HG02571 (cell line): ENCODE data around the gene SUPT3H.

Experiments
- ATAC-seq: cut with Tn5 transposase; IDR thresholded peaks from one replicate; pipeline ENCODE4 v1.9.1; 2021; ENCODE audit warnings: mild to moderate bottlenecking, moderate library complexity; ENCODE audit not compliant: unreplicated experiment

The SUPT3H gene

DNA sequence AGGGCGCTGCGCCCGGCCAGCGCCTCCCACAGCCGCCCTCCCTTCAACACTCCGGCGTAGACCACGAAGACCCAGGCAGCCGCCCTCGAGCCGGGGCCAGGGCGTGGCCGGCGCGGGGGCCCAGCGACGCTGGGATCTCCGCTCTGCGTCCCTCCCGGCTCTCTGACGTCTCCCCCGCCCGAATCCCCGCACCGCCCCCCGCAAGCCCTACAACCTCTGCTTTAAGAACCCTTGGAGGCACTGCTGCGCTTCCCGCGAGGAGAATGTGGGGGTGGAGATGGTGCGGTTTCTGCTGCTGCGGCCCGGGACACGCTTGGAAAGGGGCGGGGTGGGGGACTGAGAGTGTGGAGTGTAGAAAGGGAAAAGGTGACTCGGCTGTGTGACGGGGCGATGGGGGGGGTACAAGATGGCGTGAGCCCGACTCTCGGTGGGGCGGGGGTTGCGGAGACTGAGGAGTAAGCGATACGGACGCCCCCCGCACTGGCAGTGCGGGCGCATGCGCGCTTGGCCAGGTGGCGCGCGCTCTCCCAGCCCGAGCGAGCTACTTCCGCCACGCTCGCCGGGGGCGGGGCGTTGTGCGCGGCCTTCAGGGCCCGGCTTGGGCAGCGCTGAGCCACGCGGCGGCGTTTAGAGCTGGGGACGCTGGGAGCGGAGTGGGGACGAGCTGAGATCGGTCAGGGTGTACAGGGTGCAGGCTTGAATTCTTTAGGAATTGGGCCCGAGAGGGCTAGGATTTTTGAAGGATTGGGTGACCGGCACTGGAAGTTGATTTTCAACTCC lies at the start of gene SUPT3H:
TSS of gene SUPT3H (minus strand) at position 381 of the 780 bp plus-strand sequence.
- peak; percentile 91 for ATAC-seq

DNA sequence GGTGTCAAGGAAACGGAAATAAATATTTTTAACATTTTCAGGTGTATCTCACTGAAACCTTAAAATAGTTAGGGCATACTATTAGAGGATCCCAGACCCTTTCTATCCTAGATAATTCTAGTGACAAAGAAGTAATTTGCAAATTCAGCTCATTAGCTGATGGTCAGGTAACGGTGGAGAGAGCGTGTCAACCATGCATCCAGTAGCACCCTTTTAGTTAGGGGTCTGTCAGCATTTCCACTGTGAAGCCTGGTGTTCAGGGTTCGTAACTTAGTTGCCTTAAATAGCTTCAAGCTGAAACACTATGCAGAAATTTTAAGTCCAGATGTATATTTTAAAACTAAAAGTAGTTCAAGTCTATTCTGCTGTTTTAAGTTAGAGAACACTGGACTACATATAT lies 48.5 kb upstream of the SUPT3H start:
- ATAC-seq, result no peak

DNA sequence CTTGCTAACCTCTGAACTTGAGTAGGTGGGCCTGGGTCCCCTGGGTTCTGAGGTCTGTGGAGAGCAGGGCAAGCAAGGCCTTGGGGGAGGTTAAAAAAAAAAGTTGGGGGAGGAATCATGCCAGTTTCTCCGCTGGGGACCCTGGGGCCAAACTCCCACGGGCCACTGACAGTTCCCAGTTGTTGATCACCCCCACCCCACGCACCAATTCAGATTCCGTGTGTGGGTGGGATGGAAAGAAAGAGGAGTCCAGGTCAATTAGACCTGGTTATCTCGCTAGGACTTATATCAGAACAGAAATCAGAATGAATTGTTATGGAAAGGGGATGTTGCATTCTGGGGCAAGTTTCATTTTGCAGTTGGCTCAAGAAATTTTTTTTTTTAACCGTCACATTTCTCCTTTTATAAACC lies 46.7 kb upstream of the SUPT3H start:
- ATAC-seq, result no peak

DNA sequence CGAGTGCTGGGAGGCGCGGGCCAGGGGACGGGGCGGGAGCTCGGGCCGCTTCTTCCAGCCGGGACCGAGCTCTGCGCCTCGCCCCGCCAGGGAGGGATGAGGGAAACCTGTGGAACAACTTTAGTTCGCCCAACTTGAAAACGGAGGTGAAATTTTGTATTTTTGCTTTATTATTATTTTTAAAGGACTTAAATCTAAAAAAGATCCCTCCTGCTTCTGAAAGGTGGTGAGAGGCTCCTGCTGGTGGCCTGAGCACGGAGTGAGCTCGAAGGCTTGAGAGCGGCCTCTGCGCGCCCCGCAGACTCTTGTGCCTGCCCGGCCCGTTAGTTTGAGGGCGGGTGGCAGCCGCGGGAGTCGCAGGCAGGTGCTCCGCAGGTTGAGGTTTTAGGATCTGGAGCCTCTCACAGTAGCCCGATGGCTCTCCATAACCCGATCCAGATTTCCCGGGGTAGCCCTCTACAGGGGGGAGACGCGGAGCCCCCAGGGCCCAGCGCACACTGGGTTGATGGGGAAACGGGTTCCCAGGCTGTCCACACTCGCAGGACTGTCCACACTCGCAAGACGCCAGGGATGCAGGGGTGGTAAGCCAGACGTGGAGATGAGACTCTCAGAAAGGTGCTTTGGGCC lies 46.2 kb upstream of the SUPT3H start:
- no peak for ATAC-seq

DNA sequence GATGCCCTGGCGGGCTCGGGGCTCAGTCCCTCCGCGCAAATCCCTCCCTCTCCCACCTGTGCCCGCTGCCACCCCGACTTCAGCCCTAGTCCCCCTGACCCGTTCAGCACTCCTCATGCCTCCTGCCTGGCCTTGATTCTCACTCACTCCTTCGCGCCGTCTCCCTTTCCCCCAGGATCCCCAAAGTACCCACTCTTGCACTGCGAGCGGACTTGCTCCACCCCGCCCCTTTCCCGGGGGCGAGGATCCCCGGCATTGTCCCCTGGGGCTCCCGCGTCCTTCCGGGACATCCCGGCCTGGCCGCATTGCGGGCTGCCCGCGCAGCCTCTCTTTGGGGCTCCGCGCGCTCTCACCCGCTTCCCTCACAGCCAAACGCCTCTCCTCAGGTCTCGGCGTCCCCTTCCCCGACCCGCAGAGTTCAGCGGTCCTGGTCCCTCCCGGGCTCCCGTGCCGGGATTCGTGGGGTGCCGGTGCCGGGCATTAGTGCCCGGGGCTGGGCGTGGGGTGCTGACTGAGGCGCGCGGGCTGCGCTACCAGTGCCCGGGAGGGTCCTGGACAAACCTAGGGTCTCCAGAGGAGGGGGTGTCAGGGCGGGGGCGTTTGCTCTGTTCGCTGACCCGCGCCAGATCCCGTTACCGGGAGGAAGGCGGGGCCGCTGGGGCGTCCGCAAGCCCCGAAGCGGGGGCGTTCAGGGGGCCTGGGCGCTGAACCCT lies 45.5 kb upstream of the SUPT3H start:
- no peak for ATAC-seq

DNA sequence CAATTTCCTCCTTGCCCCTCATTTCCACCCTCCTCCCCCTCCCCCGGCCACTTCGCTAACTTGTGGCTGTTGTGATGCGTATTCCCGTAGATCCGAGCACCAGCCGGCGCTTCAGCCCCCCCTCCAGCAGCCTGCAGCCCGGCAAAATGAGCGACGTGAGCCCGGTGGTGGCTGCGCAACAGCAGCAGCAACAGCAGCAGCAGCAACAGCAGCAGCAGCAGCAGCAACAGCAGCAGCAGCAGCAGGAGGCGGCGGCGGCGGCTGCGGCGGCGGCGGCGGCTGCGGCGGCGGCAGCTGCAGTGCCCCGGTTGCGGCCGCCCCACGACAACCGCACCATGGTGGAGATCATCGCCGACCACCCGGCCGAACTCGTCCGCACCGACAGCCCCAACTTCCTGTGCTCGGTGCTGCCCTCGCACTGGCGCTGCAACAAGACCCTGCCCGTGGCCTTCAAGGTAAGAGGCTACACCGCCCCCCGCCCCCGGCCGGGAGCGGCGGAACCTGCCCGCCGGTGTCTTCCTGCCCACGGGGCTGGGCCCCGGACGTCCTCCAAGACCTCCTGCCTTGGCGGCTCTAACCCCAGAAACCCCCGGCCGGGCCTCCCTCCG lies 44.9 kb upstream of the SUPT3H start:
- no peak for ATAC-seq

DNA sequence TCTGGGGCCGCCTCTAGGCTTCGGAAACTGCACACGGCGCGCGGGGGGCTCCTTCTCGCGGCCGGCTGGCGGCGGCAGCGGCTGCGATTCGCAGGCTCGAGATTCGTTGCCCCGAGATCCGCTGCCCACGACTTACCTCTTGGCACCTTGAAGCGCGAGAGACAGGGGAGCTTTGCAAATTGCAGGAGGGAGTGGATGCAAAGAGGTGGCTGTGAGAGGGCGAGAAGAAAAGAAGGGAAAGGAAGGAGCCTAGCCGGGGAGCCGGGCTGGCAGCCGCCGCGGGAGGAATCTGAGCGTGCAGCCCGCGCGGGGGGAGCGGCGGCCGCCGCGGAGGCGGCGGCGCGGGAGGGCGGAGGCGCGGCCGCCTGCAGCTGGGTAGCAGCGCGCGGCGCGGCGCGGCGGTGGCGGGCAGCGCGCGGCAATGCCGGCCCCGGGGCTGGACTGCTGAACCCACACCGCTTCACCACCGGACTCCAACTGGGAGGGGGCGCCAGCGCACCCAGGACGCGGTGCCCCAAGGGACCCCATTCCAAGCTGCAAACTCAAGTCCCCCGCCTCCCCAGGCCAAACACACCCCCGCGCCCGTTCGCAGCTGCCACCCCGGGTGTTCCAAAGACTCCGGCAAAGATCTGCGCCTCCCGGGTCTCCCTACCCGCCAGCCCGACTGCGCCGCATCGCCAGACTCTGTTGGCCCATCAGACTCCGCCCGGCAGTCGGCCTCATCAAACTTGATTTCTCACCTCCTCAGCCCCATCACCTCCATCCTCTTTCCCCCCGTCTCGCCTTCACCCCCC lies 44.2 kb upstream of the SUPT3H start:
- no peak for ATAC-seq

DNA sequence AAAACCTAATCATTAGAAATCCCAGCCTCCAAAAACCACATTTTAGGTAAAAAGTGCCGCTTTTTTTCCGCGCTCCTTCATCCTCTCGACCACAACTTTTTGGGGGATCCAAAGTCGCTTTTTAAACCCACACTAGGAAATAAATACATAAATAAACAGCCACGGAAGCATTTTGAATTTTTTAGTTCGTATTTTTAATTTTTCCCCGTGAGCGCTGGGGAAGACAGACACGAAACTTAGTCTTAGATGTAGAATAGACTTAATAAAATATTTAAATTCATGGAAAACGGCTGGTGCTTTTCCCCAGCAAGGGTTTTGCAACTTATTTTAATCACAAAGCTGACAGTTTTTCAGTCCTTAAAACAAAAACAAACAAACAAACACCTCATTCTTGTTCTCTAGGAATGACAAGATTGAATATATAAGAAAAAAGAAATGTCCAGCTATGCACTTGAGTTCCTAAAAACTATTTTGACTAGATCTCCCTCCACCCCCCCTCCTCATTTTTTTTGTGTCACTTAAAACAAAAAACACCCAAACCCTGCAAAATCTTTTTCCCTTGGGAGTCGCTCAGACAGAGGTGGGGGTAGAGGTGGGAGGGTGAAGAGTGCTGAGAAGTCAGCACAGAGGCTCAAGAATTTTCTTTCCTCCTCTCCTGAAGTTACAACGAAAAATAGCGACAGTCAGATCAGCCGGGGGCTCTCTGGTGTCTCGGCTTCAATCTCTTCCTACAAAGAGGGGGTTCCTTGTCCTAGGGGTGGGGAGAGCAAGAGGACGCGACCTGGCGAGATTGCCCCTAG lies 43.4 kb upstream of the SUPT3H start:
- ATAC-seq, result no peak

DNA sequence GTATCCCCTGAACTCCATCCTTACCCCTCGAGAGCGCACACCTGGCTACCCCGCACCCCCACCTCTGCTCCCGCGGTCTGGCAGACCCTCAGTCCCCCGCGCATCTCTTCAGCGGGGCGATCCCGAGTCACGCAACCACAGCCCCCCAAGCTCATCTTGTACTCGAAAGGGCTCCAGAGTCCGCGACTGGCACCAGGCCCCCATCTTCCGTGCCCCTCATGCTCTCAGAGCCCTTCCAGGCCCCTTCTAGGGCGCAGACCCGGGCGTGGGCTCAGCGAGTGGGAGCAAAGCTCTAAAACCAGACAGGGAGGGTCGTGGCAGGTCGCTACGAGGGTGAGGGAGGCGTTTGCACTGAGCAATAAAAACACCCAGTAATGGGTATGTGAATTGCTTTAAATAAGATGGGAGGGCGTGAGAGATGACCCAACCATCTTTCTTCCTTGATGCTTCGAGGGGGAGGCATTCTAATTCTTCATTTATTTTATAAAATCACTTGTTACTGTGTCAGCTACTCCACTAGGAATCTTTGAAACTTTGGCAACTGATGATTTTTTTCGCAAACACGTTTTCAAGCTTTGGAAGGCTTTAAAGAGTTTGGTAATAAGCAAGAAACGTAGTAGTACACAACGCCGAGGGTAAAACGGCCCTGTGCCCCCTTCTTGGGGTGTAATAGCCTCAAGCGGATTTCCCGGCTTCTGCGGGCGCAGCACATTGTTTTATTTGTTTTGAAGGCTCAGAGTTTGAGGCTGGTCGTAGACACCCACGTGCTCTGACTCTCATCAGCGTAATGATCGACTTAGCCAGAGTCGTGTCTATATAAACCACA lies 42.6 kb upstream of the SUPT3H start:
- no peak for ATAC-seq

DNA sequence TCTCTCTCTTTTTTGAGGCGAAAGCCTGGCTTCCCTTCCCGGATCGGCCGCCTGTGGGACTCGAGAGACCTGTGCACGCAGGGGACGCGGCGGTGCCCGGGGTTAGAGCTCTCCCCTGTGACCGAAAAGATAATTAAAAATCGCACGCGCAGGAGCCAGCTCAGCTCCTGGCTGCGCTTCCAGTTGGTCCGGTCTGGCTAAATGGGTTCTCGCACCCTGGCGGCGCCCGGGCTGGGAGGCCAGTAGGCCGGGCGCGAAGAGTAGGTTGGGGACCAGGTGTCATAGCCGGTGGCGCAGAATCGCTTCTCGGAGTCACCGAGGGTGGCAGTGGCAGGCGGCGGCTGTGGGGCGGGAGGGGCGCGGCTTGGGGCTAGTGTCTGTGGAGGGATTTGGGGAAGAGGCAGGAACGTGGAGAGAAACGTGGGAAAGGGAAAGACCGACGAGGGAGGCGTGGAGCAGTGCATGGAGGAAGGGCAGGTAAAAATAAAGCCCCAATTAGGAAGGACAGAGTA lies 41.9 kb upstream of the SUPT3H start:
- no peak for ATAC-seq

DNA sequence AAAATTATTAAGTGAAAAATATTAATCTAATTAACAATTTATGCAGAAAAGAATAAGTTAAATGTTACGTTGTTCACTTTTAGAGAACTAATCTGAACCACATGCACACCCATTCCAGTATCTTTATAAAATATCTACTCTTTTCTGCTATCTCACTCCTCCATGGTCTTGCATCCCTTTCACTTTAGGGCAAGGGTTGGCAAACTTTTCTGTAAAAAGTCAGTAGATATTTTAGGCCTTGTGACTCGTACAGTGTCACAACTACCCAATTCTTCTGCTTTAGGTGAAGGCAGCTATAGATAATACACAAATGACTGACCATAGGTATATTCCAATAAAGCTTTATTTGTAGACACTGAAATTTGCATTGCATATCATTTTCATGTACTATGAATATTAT lies 39.7 kb upstream of the SUPT3H start:
- ATAC-seq, result no peak

DNA sequence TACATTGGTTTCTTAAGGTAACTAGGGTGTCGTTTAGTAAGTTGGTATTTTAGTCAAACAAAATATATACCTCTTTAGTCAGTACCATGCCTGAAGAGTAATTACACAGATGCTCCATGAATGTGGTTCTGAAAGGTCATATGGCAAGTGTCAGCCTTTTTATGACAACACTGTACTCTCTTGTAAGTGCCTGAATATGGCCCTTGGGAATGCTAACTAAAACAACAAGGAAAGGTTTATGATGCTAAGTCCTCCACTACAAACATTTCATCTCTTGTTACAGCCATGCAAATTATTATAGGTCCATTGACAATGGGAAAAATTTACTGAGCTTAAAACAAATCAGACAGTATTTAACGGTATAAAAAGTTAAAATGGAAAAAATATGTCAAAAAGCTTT lies 39.0 kb upstream of the SUPT3H start:
- ATAC-seq, result no peak

DNA sequence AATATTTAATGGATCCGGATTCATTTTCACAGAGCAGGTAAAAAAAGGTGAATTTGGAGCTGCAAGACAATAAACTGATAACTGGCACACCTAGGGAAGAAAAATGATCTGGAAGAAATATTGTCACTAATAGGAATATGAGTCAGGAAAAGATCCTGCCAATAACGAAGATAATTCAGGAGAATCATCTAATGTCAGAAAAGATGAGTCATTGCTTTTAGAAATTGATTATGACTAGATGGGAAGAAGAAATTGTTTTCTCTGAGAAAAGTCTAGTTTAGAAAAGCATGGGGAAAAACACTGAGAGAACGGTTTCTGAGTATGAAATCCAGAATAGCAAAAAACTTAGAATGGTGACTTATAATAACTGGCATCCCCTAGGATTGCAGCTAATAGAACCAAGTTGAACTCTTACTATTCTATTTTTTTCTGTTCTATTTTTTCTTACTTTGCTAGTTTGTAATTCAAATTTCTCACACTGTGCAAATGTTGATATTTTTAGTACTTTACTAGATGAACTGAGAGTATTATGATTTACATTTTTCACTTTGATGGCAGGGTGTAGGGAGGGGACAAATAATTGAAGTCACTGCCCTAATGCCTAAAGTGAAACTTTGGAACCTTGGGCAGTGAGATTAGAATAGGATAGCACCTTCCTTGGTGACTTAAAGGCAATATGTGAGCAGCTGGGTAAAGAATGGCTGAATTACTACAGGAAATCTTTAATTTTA lies 38.2 kb upstream of the SUPT3H start:
- ATAC-seq, result peak; percentile 58

DNA sequence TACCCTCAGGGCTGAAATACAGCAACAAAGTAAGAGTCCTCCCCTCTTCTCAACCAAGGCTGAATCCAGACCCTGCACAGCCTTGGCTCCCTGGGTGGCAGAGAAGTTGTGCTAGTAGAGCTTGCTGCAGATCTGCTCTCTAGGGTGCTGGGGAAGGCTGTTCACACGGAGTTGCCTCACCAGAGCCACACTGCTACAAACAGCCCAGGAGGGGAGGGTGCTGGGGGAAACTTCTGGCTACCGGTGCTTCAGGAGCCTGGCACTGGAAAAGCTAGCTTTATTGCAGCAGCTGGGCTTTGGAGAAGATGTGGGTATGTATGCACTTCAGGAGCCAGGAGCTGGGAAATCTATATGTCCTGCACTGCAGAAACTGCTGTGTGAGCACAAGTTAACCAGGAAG lies 37.6 kb upstream of the SUPT3H start:
- ATAC-seq, result no peak

DNA sequence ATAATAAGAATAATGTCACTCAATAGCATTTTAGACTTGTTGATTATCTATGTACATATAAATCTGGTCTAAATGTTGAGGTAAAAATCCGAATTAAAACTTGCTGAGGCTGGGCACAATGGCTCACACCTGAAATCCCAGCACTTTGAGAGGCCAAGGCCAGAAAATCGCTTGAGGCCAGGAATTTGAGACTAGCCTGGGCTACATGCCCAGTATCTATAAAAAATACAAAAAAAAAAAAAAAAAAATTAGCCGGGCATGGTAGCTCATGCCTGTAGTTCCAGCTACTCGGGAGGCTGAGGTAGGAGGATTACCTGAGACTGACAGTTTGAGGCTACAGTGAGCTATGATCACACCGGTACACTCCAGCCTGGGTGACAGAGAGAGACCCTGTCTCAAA lies 34.2 kb upstream of the SUPT3H start:
- no peak for ATAC-seq

DNA sequence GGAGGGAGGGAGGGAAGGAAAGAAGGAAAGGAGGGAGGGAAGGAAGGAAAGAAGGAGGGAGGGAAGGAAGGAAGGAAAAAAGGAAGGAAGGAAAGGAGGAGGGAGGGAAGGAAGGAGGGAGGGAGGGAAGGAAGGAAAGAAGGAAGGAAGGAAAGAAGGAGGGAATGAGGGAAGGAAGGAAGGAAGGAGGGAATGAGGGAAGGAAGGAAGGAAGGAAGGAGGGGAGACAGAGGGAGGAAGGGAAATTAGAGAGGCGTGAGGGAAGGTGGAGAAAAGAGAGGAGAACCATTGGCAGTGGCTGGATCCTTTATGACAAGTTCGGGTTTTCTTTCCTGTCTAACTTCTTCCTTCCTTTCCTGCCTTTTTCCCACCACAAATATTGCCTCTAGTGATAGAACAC lies 22.3 kb upstream of the SUPT3H start:
- ATAC-seq, result no peak

DNA sequence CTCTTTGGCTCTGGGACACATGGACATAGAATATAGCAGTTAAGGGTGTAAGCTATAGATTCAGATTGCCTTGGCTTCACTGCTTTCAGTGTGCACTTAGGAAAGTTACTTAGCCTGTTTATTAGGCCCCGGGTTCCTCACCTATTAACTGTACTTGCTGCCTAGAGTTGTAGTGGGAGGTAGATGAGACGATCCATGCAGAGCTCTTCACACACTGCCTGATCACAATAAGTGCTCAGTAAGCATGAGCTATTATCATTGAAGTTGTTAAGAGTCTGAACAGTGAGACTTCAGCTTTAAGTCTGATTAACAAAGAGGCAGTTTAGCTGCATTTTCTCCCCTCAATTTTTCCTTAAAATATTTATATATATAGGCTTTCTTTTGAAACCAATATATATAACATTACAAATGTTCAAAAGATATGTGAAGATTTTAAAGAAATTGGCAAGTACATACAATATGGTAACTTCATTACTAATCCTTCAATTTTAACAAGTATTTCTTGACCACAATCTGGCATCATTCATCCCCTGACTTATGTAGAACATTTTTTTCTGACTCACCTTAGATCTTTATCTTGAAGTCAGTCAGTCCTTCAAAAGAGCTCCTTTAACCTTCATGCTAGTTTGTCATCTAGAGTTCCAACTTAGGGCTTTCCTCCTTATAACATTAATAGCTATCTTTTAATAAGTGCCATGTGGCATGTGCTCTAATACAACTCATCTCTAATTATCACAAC lies 20.5 kb upstream of the SUPT3H start:
- ATAC-seq, result no peak
